HepG2 (cell line): Measurements from ENCODE around the gene CLMP. TPM values are rescaled to one million over a fixed set of nuclear protein-coding genes. Genes with fewer than 3 reads are reported as not detected.

Source experiments
- ATAC-seq: fragments of 200-7000 bp; cut with Tn5 transposase; 3 replicates; pipeline ENCODE4 v1.9.1; 2020; ENCODE audit warnings: mild to moderate bottlenecking, moderate library complexity
- BruUV-seq: library from RNA; stranded (reverse); fragments of 400-500 nt; replicated peaks from 2 replicates; lab custom pipeline; 2021; lab: Mats Ljungman, UMichigan
- CTCF ChIA-PET: fragments of 300-600 bp; formaldehyde crosslinking; extraction: SDS; loops from one replicate; lab custom pipeline; 2021; ENCODE audit warnings: low total read pairs, inconsistent platforms, low intra/inter-chr PET ratio; lab: Yijun Ruan, JAX
- POLR2A ChIA-PET: fragments of 350-600 bp; sonication (Branson Sonifier 250); formaldehyde crosslinking; loops from one replicate; lab custom pipeline; 2020; ENCODE audit warnings: antibody characterized with exemption, inconsistent platforms; lab: Yijun Ruan, JAX
- DNase-seq: peaks from one replicate; pipeline ENCODE4 v3.0.0-alpha.2; 2015; ENCODE audit warnings: low spot score
- FAIRE-seq: peaks from 3 replicates; lab custom pipeline; 2011; peaks lifted over from hg19 to GRCh38; lab: Jason Lieb, UNC
- H2AFZ ChIP-seq: one replicate; pipeline ENCODE4 v1.6.1; 2011; ENCODE audit warnings: low read length, inconsistent platforms
- H3K27ac ChIP-seq: fragments of 300-600 bp; 3 replicates; pipeline ENCODE4 v1.8.0; 2011; ENCODE audit warnings: mixed run types, mild to moderate bottlenecking, mixed read lengths, low read length, inconsistent platforms; ENCODE audit not compliant: insufficient read depth; ENCODE audit errors: extremely low read length
- H3K27me3 ChIP-seq, 2 experiments: fragments of 200-600 bp in 1 of 2; 2 replicates in 1 of 2; 3 replicates in 1 of 2; pipeline versions ENCODE4 v1.6.0 to v1.8.0; 2011; ENCODE audit warnings: low read length in 2 of 2, mild to moderate bottlenecking in 2 of 2, moderate library complexity in 2 of 2, inconsistent platforms in 1 of 2; ENCODE audit not compliant: insufficient read depth in 2 of 2, control insufficient read depth in 1 of 2
- H3K36me3 ChIP-seq, 2 experiments: fragments of 200-600 bp in 1 of 2; replicated peaks in 1 of 2; 2 replicates in 1 of 2; 3 replicates in 1 of 2; pipeline versions ENCODE4 v1.5.1 to v1.8.0; 2011; ENCODE audit warnings: low read length in 2 of 2, inconsistent platforms in 1 of 2; ENCODE audit not compliant: insufficient read depth in 2 of 2, control insufficient read depth in 1 of 2
- H3K4me1 ChIP-seq: 2 replicates; pipeline ENCODE4 v1.5.1; 2012; ENCODE audit warnings: low read length, inconsistent platforms; ENCODE audit not compliant: insufficient read depth
- H3K4me2 ChIP-seq: 2 replicates; pipeline ENCODE4 v1.6.0; 2011; ENCODE audit warnings: low read depth, low read length, inconsistent platforms
- H3K4me3 ChIP-seq, 3 experiments: fragments of 200-600 bp in 1 of 3; sonication (generic), shearing (Covaris generic) in 1 of 3; replicated peaks in 1 of 3; 2 replicates each; pipeline ENCODE4 v1.5.1; 2011 to 2016; ENCODE audit warnings: low read length in 3 of 3, inconsistent platforms in 2 of 3, low read depth in 2 of 3, mild to moderate bottlenecking in 2 of 3, control low read depth in 1 of 3, mixed read lengths in 1 of 3; ENCODE audit not compliant: insufficient read depth in 1 of 3
- H3K79me2 ChIP-seq: one replicate; pipeline ENCODE4 v1.6.1; 2011; ENCODE audit warnings: low read length, inconsistent platforms; ENCODE audit not compliant: insufficient read depth
- H3K9ac ChIP-seq: 2 replicates; pipeline ENCODE4 v1.6.0; 2011; ENCODE audit warnings: mild to moderate bottlenecking, low read depth, low read length, inconsistent platforms; ENCODE audit not compliant: insufficient read depth
- H3K9me3 ChIP-seq: 2 replicates; pipeline ENCODE4 v1.5.1; 2012; ENCODE audit warnings: mild to moderate bottlenecking, low read length
- H4K20me1 ChIP-seq: 2 replicates; pipeline ENCODE4 v1.6.0; 2011; ENCODE audit warnings: inconsistent platforms, mild to moderate bottlenecking, low read length, moderate library complexity; ENCODE audit not compliant: insufficient read depth
- CREB1 ChIP-seq, 2 experiments: fragments of 450-650 bp in 1 of 2; IDR thresholded peaks; 2 replicates each; pipeline ENCODE4 v1.6.1; 2016 to 2017; ENCODE audit warnings: control low read depth in 1 of 2, mild to moderate bottlenecking in 1 of 2, missing compliant biosample characterization in 1 of 2, missing genetic modification characterization in 1 of 2
- FOSL2 ChIP-seq: sonication (generic); formaldehyde crosslinking; IDR thresholded peaks from 2 replicates; pipeline ENCODE4 v1.4.0; 2020; ENCODE audit warnings: missing genetic modification reagents
- FOXO4 ChIP-seq: sonication (generic); formaldehyde crosslinking; conservative IDR thresholded peaks from 2 replicates; pipeline ENCODE4 v1.8.1; 2023; ENCODE audit warnings: missing genetic modification reagents
- HBP1 ChIP-seq: IDR thresholded peaks from 2 replicates; pipeline ENCODE4 v1.6.1; 2016; ENCODE audit warnings: low read depth, control low read depth
- NAIF1 ChIP-seq: sonication (generic); formaldehyde crosslinking; IDR thresholded peaks from 2 replicates; pipeline ENCODE4 v1.5.0; 2020; ENCODE audit warnings: mild to moderate bottlenecking, missing genetic modification reagents, borderline replicate concordance
- THAP11 ChIP-seq: IDR thresholded peaks from 2 replicates; pipeline ENCODE4 v1.6.1; 2016; ENCODE audit warnings: missing biosample characterization, missing genetic modification reagents
- ZNF652 ChIP-seq: IDR thresholded peaks from 2 replicates; pipeline ENCODE4 v1.6.1; 2016; ENCODE audit warnings: low read depth, borderline replicate concordance
- ZNF737 ChIP-seq: sonication (generic); formaldehyde crosslinking; IDR thresholded peaks from 2 replicates; pipeline ENCODE4 v1.5.0; 2020; ENCODE audit warnings: missing genetic modification reagents, mild to moderate bottlenecking, borderline replicate concordance
- WGBS: methylation state at CpG from one replicate; pipeline ENCODE4 v1.1.6; 2017; ENCODE audit warnings: low lambda C conversion rate; 5-methylcytosine and 5-hydroxymethylcytosine counted together
- in situ Hi-C: cut with HindIII; loops from 2 replicates; pipeline ENCODE4 v1.10.0; 2017; ENCODE audit warnings: low pct_unique_long_range_greater_than_20kb; ENCODE audit not compliant: extremely low pct_ligation_motif_present
- intact Hi-C: fragments of 100-400 bp; cut with micrococcal nuclease; formaldehyde crosslinking; loops from one replicate; pipeline ENCODE4 v1.10.0; 2022; ENCODE audit not compliant: unreplicated experiment
- polyA plus RNA-seq, 8 experiments: library from polyadenylated mRNA; depleted of rRNA in 3 of 8; stranded (reverse) in 7 of 8; unstranded in 1 of 8; fragments of >200 nt; fragmentation: Illumina TruSeq in 4 of 8; extraction: Trizol in 4 of 8; gene quantifications; 2 replicates each; pipeline versions ENCODE4 v1.2.1 to v1.2.3, GENCODE V29; 2011 to 2016; ENCODE audit warnings: low read depth in 4 of 8, missing spikeins in 1 of 8, mixed read lengths in 1 of 8; ENCODE audit not compliant: insufficient read depth in 1 of 8
- total RNA-seq, 5 experiments: library from RNA; depleted of rRNA; stranded (reverse); fragments of >200 nt; fragmentation: Illumina TruSeq; extraction: Trizol; gene quantifications; 2 replicates each; pipeline ENCODE4 v1.2.3, GENCODE V29; 2016; ENCODE audit warnings: low read depth in 1 of 5

The CLMP gene
- total and polyA plus RNA-seq, 2 of the 13 experiments (the other 11 are each of a cell fraction or from before 2014, with no cell fraction given), result not detected

DNA sequence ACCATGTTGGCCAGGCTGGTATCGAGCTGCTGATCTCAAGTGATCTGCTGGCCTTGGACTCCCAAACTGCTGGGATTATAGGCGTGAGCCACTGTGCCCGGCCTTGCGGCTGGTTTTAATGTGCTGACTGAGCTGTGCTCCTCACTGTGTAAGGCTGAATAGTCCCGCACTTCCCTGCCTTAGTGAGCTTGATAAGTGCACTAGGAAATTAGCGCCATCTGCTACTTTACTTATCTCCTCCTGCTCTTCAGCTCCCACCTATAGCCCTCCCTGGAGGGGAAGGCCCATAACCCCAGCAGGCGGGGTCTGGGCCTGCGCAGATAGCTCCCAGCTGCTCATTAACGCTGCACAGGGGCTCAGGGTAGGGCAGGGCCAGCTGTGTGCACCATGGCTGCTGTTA, 49.4 kb downstream of the CLMP start:
- Histone ChIP-seq H4K20me1 (no peaks in the 10 kb centered on the region), H3K9me3 (no peaks in the 10 kb centered on the region), H3K27me3 (peaks cover 1 to 36% of the 10 kb centered on the region in 2 experiments; a peak in 4 of 5 replicates), H3K27ac (no peak overlapping the region), H3K79me2 (no peaks in the 10 kb centered on the region), H3K4me3 (no peak overlapping the region), H2AFZ (no peak overlapping the region), H3K36me3 (no peaks in the 10 kb centered on the region), H3K4me2 (peak overlapping the region; percentile 23; the same call in 1 of the 2 replicates), H3K9ac (no peak overlapping the region), H3K4me1 (no peaks in the 10 kb centered on the region)
- no peak for DNase-seq
- in situ Hi-C loops (no loop called here), intact Hi-C loops (no loop called here)
- FAIRE-seq, result no peak
- no peak for TF ChIP-seq ZNF737 (CRISPR knock-in tag)
- TF ChIP-seq THAP11 (CRISPR knock-in tag), result no peak
- TF ChIP-seq NAIF1, result no peak
- ChIA-PET POLR2A (no interaction called here), CTCF (no interaction called here)
- ATAC-seq, result peak; percentile 72
- BruUV-seq, result no TSS peak
- 19% methylated on average over 3 of the region's 9 CpGs for WGBS

DNA sequence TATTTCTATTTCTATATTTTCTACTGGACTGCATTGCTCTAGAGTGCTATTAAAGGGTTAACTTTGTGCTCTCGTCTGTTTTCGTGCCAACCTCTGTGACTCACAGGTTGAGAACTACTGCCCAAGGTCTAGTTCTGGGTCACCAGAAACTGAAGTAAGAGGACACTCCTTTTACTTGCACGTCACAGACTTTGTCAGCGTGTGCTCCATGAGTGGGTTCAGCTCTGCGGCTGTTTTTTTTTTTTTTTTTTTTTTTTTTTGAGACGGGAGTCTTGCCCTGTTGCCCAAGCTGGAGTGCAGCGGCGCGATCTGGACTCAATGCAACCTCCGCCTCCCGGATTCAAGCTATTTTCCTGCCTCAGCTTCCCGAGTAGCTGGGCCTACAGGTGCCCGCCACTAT, 49.8 kb downstream of the CLMP start:
- no peak overlapping the region for H3K9ac ChIP-seq
- no peak for FAIRE-seq

More for the DNA sequence above, 49.8 kb downstream of the CLMP start:
- in situ Hi-C loops (no loop called here), intact Hi-C loops (no loop called here)
- H3K9me3 ChIP-seq, result no peaks in the 10 kb centered on the region
- no peaks in the 10 kb centered on the region for H4K20me1 ChIP-seq
- peak; percentile 69 for ATAC-seq
- POLR2A ChIA-PET, result no interaction called here
- H3K4me3 ChIP-seq, result no peak overlapping the region
- peak; percentile 67 for DNase-seq
- CTCF ChIA-PET, result no interaction called here
- H3K27ac ChIP-seq, result no peak overlapping the region
- no TSS peak for BruUV-seq
- H3K36me3 ChIP-seq, result no peaks in the 10 kb centered on the region
- no peaks in the 10 kb centered on the region for H3K79me2 ChIP-seq
- H2AFZ ChIP-seq, result no peak overlapping the region
- H3K4me1 ChIP-seq, result no peaks in the 10 kb centered on the region
- H3K27me3 ChIP-seq, result peaks cover 1 to 36% of the 10 kb centered on the region in 2 experiments; a peak in 4 of 5 replicates
- TF ChIP-seq FOSL2 (CRISPR knock-in tag) (peak; percentile 79), ZNF652 (peak; percentile 92), HBP1 (no peak), FOXO4 (no peak), CREB1 (IDR thresholded peaks at IDR 0.05) (peak; percentile 71), CREB1 (CRISPR knock-in tag; IDR thresholded peaks at IDR 0.05) (no peak)
- 6% methylated on average over 13 of the region's 13 CpGs for WGBS
- H3K4me2 ChIP-seq, result peak overlapping the region; percentile 23; the same call in 1 of the 2 replicates
